GM21825 (cell line): ENCODE results near the gene FBXL17.
A peak's percentile ranks its signal among the peaks of the same experiment; 100 is the strongest.

Source experiments
- ATAC-seq: cut with Tn5 transposase; IDR thresholded peaks from one replicate; pipeline ENCODE4 v1.9.1; 2021; ENCODE audit warnings: mild to moderate bottlenecking, moderate library complexity; ENCODE audit not compliant: unreplicated experiment

The FBXL17 gene

DNA sequence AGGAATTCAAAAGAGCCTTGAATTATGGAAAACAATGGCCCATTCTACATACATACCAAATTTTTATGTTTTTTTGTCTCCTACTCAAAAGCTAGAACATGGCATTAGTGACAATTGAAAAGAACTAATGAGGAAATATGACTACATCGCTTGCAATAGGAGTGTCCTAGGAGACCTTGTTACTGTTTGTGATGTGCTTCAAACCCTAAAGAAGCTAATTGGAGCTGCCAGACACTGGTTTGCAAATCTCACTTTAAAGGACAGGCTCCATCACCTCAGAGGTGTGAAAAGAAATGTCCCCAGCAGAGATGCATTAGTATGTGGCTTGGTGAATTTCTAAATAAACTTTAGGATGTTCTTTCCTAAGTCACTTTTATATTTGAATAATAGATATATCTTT is 356.9 kb downstream of the FBXL17 start:
- ATAC-seq, result no peak

- ATAC-seq, result no peak
Observed at GRCh38 chr5:108016101-108016500, 365.8 kb downstream of the FBXL17 start.

GRCh38 chr5:108006791-108007190 is 375.1 kb downstream of the FBXL17 start:
- ATAC-seq, result no peak

- peak; percentile 100 for ATAC-seq
Observed at GRCh38 chr5:108003178-108003577, 378.7 kb downstream of the FBXL17 start.

- no peak for ATAC-seq
Observed at GRCh38 chr5:108001222-108001621, 380.7 kb downstream of the FBXL17 start.

DNA sequence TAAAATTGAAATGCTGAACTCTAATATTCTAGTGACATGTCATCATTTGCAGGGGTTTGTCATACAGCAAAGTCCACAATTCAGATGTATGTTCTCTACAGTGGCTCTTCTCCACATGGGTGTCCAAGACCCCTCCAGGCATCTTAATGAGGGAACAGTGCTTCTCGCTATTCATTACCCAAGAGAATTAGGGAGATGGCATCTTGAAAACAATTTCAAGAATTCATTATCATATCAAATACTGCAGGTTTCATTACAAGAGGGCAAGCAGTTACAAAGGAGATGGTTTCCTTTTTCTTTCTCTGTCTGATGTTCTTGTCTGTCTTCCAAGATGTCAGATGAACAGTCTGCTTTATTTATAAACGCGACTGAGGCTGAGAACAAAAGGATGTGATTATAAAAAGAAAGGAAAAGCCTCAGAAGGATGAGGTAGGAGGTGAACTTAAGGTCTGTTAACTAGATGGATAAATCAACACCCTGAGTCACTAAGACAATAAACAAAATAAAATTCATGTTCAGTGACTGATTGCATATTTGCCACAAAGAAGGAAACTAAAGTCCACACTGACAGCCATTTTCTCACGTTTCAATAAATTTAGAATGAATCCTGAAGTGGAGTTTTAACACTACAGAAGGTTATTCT is 384.4 kb downstream of the FBXL17 start:
- ATAC-seq, result no peak

GRCh38 chr5:107993341-107993740 is 388.6 kb downstream of the FBXL17 start:
- no peak for ATAC-seq

DNA sequence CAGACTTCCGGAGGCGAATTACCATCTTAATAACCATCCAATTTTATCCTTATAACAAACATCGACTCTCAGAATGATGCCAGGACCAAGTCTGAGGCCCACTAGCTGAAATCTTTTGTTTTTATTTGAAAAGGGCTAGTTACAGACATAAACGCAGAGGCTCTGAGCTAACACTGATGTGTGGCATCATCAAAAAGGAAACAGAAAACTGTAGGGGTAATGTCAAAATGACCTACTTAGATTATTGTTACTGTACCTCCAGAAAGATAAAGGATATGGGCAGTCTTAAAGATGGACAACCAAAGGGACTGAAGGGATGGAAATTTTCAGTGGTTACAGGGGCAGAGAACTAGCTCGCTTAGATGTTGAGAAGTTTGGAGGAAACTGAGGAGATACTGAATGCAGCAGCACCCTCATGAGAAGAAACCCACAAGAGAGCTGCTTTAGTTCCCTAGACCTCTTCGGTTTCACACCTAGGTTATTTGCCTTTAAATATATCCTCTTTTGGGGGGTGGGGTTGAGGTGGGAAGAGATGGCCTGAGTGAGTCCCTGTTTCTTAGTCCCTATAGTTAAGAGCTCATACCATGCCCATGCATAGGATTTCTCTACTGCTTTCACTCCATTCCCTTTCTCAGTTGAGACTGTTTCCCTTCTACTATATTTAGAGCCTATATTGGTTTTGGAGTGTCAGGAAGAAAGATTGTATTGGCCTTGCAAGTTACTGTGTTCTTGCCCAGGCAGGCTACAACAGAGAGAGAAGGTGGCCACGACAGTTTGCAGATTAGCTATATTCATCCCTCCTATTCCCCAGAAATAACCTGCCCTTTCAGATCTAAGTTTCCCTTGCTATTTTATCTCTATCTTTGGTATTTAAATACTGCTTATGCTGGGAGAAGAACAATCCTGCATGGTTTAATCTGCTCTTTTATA is 390.8 kb downstream of the FBXL17 start:
- ATAC-seq, result no peak

DNA sequence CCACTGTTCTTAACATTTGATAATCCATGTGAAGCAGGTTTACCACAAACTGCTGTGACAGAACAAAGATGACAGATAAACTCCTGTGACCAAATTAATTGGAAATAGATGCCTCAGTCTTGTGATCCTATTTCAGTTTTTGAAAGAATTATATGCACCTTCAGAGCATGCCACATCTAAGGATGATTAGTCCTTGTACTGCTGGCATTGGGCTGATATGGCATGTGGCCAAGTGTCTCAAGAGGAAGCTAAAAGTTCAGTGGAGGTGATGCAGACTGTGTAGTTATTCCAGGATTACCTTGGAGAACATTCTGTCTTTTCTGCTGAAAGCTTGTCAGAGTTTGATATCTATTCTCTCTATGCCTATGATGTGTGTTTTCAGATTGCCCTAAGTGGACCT is 396.8 kb downstream of the FBXL17 start:
- no peak for ATAC-seq

- no peak for ATAC-seq
Observed at GRCh38 chr5:107982703-107983425, 399.0 kb downstream of the FBXL17 start.

GRCh38 chr5:107980923-107981692 is 400.8 kb downstream of the FBXL17 start:
- no peak for ATAC-seq

DNA sequence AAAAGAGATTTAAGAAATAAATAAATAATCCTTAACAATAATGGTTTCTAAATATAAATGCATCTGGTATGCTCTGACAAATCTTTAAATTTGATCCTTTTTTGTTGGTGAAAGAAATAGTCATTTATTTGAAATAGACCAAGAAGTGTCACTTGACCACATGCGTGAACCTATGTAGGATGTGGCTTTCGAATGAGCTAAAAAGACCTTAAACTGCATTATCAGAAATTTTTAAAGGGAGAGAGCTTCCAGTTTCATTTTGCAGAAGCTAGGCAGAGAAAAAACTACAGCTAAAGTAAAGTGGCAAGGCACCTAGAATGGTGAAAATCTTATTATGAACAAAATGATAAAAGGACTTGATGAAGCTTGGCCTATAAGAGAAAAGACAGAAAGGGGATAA is 402.0 kb downstream of the FBXL17 start:
- ATAC-seq, result no peak

- no peak for ATAC-seq
Observed at GRCh38 chr5:107979291-107979690, 402.6 kb downstream of the FBXL17 start.

DNA sequence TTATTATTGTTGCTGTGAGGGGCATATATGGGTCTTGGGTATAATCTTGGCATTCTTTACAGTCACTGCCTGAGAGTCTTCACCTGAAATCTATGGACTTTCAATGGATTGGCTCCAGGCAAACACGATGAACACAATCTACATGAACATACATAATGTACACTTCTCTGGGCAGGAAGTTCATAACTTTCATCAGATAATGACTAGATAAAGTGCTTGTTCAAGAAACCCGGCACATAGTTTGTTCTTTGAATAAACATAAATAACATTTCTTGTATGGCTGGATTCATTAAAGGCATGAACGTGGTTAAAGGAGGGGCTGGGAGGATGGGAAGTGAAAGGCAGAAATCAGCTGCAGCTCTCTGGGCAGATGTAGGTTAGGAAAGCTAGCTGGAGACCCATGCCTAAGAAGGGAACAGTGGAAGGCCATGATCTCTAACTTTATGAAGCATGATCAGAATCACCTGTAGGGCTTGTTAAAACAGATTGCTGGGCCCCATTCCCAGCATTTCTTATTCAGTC is 404.3 kb downstream of the FBXL17 start:
- no peak for ATAC-seq

- no peak for ATAC-seq
Observed at GRCh38 chr5:107975568-107975967, 406.3 kb downstream of the FBXL17 start.

DNA sequence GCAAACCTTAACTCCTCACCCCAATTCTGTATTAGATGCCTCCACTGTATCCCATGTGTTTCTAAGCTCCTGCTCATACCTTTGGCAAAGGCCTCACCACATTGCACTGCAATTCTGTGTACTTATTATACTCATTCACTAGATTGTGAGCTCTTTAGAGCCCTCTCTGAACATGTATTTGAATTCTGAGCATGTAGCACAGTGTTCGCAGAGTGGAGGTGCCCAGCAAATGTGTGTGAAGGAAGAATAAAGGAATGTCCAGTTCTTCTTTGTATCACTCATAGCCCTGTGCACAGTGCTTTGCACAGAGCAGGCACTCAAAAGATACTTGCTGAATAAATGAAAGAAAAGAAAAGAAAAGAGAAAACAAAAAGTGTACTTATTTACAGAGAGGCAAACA is 410.1 kb downstream of the FBXL17 start:
- no peak for ATAC-seq

GRCh38 chr5:107969847-107970246 is 412.1 kb downstream of the FBXL17 start:
- no peak for ATAC-seq

GRCh38 chr5:107968998-107969397 is 412.9 kb downstream of the FBXL17 start:
- no peak for ATAC-seq

- no peak for ATAC-seq
Observed at GRCh38 chr5:107968406-107968843, 413.5 kb downstream of the FBXL17 start.

DNA sequence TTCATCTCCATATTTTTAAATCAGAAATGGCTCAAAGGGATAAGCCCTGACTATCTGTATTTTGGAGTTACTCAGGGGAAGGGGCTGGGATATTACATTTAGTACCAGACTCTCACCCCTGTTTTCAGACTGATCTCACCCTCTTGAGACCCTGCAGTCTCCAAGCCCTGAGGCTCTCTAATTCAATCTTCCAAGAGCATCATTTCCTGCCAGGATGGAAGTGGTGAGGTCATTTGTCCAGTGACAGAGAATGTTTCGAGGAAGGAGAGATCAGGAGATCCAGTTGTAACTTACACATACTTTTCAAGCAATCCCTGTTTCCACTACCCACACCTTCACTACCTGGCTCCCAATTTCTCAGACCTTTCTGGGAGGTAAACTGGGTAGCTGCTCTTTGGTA is 415.7 kb downstream of the FBXL17 start:
- ATAC-seq, result no peak

- ATAC-seq, result no peak
Observed at GRCh38 chr5:107964722-107965121, 417.2 kb downstream of the FBXL17 start.
